GM12892 (cell line): Measurements from ENCODE around the gene PATJ.

Source experiments
- POLR2A ChIP-seq: IDR thresholded peaks from 2 replicates; pipeline ENCODE4 v1.6.1; 2011; ENCODE audit warnings: low read depth, low read length, control low read depth
- POLR2AphosphoS5 ChIP-seq: IDR thresholded peaks from 2 replicates; pipeline ENCODE4 v1.6.1; 2011; ENCODE audit warnings: low read depth, low read length, control low read depth
- TAF1 ChIP-seq: IDR thresholded peaks from 2 replicates; pipeline ENCODE4 v1.6.1; 2011; ENCODE audit warnings: low read depth, mild to moderate bottlenecking, control low read depth, low read length, borderline replicate concordance

DNA sequence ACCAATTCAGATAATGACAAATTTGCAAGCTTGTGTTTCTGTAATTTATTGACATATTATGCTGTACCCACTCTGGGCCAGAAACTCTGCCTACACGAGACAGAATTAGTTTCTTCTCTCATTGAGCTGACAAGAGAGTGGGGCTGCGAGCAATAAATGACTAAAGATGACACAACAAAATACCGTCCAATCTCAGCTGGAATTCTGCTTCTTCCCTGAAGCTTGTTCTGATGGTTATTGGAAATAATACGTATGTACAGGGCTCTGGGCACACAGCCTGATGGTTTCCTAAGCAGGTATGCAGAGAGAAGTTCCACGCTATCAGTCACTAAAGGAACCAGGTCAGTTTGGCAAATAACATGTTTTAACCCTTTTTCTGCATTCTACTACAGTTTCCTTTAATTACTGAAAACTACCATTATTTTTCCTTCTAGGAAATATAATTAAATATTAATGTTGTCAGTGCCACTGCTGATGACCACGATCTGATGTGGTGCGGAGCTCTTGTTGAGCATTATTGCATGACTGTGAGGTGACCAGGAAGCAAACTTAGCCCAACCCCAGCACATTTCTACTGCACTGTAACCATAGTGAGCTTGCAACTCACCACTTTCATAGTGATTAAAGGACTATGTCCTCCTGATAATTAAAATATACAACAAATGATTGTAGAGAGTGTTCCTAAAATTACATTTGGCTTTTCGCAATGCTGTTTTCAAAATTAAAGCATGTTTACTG, 231.0 kb downstream of the PATJ start:
- TF ChIP-seq TAF1 (no peak), POLR2A (no peak), POLR2AphosphoS5 (no peak)
